ENCODE data around the gene TSFM.

DNA sequence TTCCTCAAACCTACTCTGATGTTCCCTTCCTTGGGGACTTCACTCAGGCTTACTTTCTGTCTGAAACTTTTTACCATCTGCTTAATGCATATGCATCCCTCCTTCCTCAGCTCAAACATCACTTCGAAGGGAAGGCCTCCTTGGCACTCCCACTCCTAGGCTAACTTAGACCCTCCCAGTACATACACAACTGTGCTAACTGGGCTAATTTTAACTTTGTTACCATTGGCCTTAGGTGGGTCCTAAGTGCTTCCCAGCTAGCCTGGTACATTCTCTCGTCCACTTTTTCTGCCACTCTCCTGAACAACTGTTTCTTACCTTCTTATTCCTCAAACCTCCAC lies 6.4 kb upstream of the TSFM start:
- TF ChIP-seq, protein P1, sequence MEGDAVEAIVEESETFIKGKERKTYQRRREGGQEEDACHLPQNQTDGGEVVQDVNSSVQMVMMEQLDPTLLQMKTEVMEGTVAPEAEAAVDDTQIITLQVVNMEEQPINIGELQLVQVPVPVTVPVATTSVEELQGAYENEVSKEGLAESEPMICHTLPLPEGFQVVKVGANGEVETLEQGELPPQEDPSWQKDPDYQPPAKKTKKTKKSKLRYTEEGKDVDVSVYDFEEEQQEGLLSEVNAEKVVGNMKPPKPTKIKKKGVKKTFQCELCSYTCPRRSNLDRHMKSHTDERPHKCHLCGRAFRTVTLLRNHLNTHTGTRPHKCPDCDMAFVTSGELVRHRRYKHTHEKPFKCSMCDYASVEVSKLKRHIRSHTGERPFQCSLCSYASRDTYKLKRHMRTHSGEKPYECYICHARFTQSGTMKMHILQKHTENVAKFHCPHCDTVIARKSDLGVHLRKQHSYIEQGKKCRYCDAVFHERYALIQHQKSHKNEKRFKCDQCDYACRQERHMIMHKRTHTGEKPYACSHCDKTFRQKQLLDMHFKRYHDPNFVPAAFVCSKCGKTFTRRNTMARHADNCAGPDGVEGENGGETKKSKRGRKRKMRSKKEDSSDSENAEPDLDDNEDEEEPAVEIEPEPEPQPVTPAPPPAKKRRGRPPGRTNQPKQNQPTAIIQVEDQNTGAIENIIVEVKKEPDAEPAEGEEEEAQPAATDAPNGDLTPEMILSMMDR (conservative IDR thresholded peaks at IDR 0.05; ENCODE audit: low read length) = 0 out of 2 replicates have a peak, but pooled peaks have one; percentile 10
- TF ChIP-seq EZH2phosphoT487 (IDR thresholded peaks at IDR 0.05; ENCODE audit: borderline replicate concordance, low read depth, low read length) = no peak

Measured in OCI-LY7 (cell line).